Activated CD8-positive, alpha-beta T cell treated with anti-CD3 and anti-CD28 coated beads for 36 hours (primary cell): ENCODE data around the gene ME3. TPM values are rescaled to one million over a fixed set of nuclear protein-coding genes. Genes with fewer than 3 reads are reported as not detected.

ENCODE experiments used
- ATAC-seq: fragments of 200-7000 bp; cut with Tn5 transposase; one replicate; pipeline ENCODE4 v1.10.0; 2021; ENCODE audit warnings: mild to moderate bottlenecking, moderate library complexity
- CTCF ChIA-PET: fragments of 350-600 bp; sonication (Branson Sonifier 250); formaldehyde crosslinking; loops from one replicate; lab custom pipeline; 2021; ENCODE audit warnings: antibody characterized with exemption; lab: Charles Lee
- POLR2A ChIA-PET: fragments of 350-600 bp; sonication (Branson Sonifier 250); formaldehyde crosslinking; loops from one replicate; lab custom pipeline; 2021; ENCODE audit warnings: antibody characterized with exemption; lab: Charles Lee
- DNase-seq: peaks from one replicate; pipeline ENCODE4 v3.0.0-alpha.2; 2020
- H3K27ac Mint-ChIP-seq: one replicate; pipeline ENCODE4 v1.8.0; 2021; ENCODE audit warnings: mild to moderate bottlenecking, mixed read lengths
- H3K27me3 Mint-ChIP-seq: one replicate; pipeline ENCODE4 v1.8.0; 2021; ENCODE audit warnings: mixed read lengths
- H3K36me3 Mint-ChIP-seq: one replicate; pipeline ENCODE4 v1.8.0; 2021; ENCODE audit warnings: low read depth, mixed read lengths
- H3K4me1 Mint-ChIP-seq: one replicate; pipeline ENCODE4 v1.8.0; 2021; ENCODE audit warnings: low read depth, mixed read lengths
- H3K4me3 Mint-ChIP-seq: one replicate; pipeline ENCODE4 v1.8.0; 2021; ENCODE audit warnings: mild to moderate bottlenecking, moderate library complexity, mixed read lengths
- H3K9me3 Mint-ChIP-seq: one replicate; pipeline ENCODE4 v1.8.0; 2021; ENCODE audit warnings: mixed read lengths
- CTCF ChIP-seq: fragments of 200-600 bp; IDR thresholded peaks from one replicate; pipeline ENCODE4 v1.8.0; 2022; ENCODE audit warnings: antibody characterized with exemption, mild to moderate bottlenecking
- intact Hi-C: fragments of 100-400 bp; cut with micrococcal nuclease; formaldehyde crosslinking; loops from one replicate; pipeline ENCODE4 v1.10.0; 2022
- total RNA-seq, 2 experiments: library from RNA; stranded (reverse); gene quantifications; one replicate each; pipeline ENCODE4 v1.2.3, GENCODE V29; 2021

Gene ME3
- total RNA-seq, 2 experiments from 2014 or later, result 5.0 to 6.2 TPM

GRCh38 chr11:86615487-86615886 lies 56.9 kb downstream of the ME3 start:
- ChIA-PET CTCF (interaction anchor here (1.5 kb wide), 1 partner anchor 156 kb away, joined by 4 read pairs; no protein-coding TSS in a partner anchor), POLR2A (no interaction called here)
- H3K36me3 Mint-ChIP-seq, result peaks cover 2% of the 10 kb centered on the region
- H3K4me1 Mint-ChIP-seq, result peaks cover 2% of the 10 kb centered on the region
- DNase-seq (no peak), ATAC-seq (no peak)
- H3K27me3 Mint-ChIP-seq, result peaks cover 9% of the 10 kb centered on the region
- no peak overlapping the region for H3K4me3 Mint-ChIP-seq
- peaks cover 6% of the 10 kb centered on the region for H3K9me3 Mint-ChIP-seq
- no peak overlapping the region for H3K27ac Mint-ChIP-seq
- intact Hi-C loops, result no loop called here
- no peak for TF ChIP-seq CTCF

DNA sequence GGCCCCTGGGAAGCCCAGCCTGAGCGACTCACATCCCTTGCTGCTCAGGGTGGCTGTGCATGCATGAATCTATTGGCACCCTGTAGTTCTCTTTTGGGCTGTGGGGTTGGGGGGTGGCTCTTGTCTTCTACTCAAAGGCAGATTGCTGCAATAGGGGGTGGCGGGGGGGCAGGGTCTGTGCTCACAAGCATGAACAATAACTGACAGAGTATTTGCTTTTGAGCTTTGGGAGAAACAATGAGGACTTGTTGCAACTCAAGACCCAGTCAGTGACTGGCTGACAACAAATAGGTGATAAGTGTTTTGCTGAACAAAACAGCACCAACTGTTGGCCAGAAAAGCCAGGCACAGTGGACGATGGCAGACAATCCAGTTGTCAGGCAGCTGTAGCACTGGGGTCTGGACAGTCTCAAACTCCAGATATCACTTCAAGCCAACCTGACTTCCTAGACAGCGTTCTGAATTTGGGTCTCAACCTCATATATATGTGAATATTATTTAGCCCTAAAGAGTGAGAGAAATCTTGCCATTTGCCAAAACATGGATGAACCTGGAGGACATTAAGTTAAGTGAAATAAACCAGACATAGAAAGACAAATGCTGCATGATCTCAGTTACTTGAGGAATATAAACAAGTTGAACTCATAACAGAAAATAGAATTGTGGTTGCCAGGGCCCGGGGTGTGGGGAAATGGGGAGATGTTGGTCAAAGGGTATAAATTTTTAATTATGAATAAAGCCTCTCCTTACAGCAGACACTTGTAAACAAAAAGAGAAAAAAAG lies 61.7 kb downstream of the ME3 start:
- Mint-ChIP-seq H3K27me3 (peaks cover 9% of the 10 kb centered on the region), H3K36me3 (no peaks in the 10 kb centered on the region), H3K9me3 (no peaks in the 10 kb centered on the region), H3K4me3 (no peak overlapping the region), H3K4me1 (peaks cover 4% of the 10 kb centered on the region), H3K27ac (no peak overlapping the region)
- ChIA-PET POLR2A (no interaction called here), CTCF (no interaction called here)
- no peak for TF ChIP-seq CTCF
- ATAC-seq (no peak), DNase-seq (no peak)
- intact Hi-C loops, result no loop called here

- Mint-ChIP-seq H3K9me3 (no peaks in the 10 kb centered on the region), H3K36me3 (no peaks in the 10 kb centered on the region), H3K4me3 (no peak overlapping the region), H3K4me1 (peaks cover 4% of the 10 kb centered on the region), H3K27me3 (peaks cover 4% of the 10 kb centered on the region), H3K27ac (no peak overlapping the region)
- peak; percentile 96 for TF ChIP-seq CTCF
- DNase-seq (peak; percentile 54), ATAC-seq (peak; percentile 88)
- CTCF ChIA-PET, result interaction anchor here (0.6 to 2.9 kb wide), 79 partner anchors 9 to 958 kb away, joined by 3 to 39 read pairs (median 4); partner anchors contain the start of genes CCDC83, ME3 and PRSS23
- intact Hi-C loops, result loop anchor here (5.0 kb wide), 1 partner anchor 151 kb away; no protein-coding TSS in a partner anchor
- POLR2A ChIA-PET, result no interaction called here
Observed at GRCh38 chr11:86608251-86608799, 64.1 kb downstream of the ME3 start.

DNA sequence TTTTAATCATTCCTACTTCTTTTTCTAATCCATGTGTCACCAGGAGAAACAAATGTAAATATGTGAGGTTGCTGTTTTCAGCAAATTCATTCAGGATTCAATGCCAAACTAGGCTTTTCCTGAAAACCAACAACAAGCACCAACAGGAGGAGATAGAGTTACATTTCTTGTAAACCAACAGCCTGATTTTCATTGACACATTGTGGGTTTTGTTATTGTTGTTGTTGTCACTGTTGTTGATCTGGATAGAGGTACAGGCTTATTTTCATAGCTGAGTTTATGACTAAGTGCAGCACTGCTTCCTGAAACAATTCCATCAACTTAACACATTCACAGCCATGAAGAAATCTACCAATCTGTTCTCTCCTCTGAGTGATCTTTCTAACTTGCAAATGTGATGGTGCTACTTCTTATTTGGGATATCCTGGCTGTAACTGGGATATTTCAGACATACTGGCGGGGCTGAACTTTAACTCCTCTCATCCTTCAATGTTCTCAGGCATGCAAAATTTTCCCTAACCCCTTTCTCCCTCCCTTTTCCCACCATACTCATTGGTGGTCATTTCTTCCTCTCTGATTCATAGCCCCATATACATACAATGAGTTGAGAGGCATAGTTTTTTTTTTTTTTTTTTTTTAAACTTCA lies 65.5 kb downstream of the ME3 start:
- ATAC-seq (no peak), DNase-seq (no peak)
- peaks cover 4% of the 10 kb centered on the region for H3K4me1 Mint-ChIP-seq
- no peaks in the 10 kb centered on the region for H3K36me3 Mint-ChIP-seq
- no peak for TF ChIP-seq CTCF
- intact Hi-C loops, result loop anchor here (5.0 kb wide), 1 partner anchor 150 kb away; no protein-coding TSS in a partner anchor
- POLR2A ChIA-PET, result no interaction called here
- CTCF ChIA-PET, result interaction anchor here (0.7 to 2.9 kb wide), 8 partner anchors 30 to 590 kb away, joined by 3 to 17 read pairs (median 8); no protein-coding TSS in a partner anchor
- no peak overlapping the region for H3K27ac Mint-ChIP-seq
- H3K9me3 Mint-ChIP-seq, result no peaks in the 10 kb centered on the region
- H3K4me3 Mint-ChIP-seq, result no peak overlapping the region
- H3K27me3 Mint-ChIP-seq, result peaks cover 3% of the 10 kb centered on the region
